ENCODE measurements around the gene NACC1. TPM values are rescaled to one million over a fixed set of nuclear protein-coding genes. Genes with fewer than 3 reads are reported as not detected.

Gene NACC1
- total RNA-seq, 1 donor from 2014 or later, result 63.0 TPM

GRCh38 chr19:13083008-13083404 is 35.1 kb upstream of the NACC1 start:
- no peak overlapping the region for H3K27ac Mint-ChIP-seq
- H3K4me3 Mint-ChIP-seq, result no peak overlapping the region
- peaks cover 39% of the 10 kb centered on the region for H3K27me3 Mint-ChIP-seq (ENCODE audit: low read depth)
- H3K36me3 Mint-ChIP-seq, result peaks cover 11% of the 10 kb centered on the region
- H3K4me1 Mint-ChIP-seq, result peaks cover 31% of the 10 kb centered on the region
- no peak for TF ChIP-seq CTCF (IDR thresholded peaks at IDR 0.05; ENCODE audit: unreplicated experiment)
- H3K9me3 Mint-ChIP-seq, result no peaks in the 10 kb centered on the region
- no peak for DNase-seq (ENCODE audit: low spot score in 2 of 2, unreplicated experiment in 2 of 2)

- Mint-ChIP-seq H3K27me3 (ENCODE audit: low read depth) (peaks cover 42% of the 10 kb centered on the region), H3K36me3 (peaks cover 13% of the 10 kb centered on the region), H3K4me3 (no peak overlapping the region), H3K9me3 (no peaks in the 10 kb centered on the region), H3K27ac (no peak overlapping the region), H3K4me1 (peaks cover 27% of the 10 kb centered on the region)
- no peak for DNase-seq (ENCODE audit: low spot score in 2 of 2, unreplicated experiment in 2 of 2)
- TF ChIP-seq CTCF (IDR thresholded peaks at IDR 0.05; ENCODE audit: unreplicated experiment), result no peak
Measured at GRCh38 chr19:13083627-13084026, 34.4 kb upstream of the NACC1 start.

GRCh38 chr19:13085666-13086065 is 32.4 kb upstream of the NACC1 start:
- no peak for TF ChIP-seq CTCF (IDR thresholded peaks at IDR 0.05; ENCODE audit: unreplicated experiment)
- Mint-ChIP-seq H3K27ac (no peak overlapping the region), H3K27me3 (ENCODE audit: low read depth) (peaks cover 42% of the 10 kb centered on the region), H3K36me3 (peaks cover 13% of the 10 kb centered on the region), H3K9me3 (no peaks in the 10 kb centered on the region), H3K4me1 (peaks cover 23% of the 10 kb centered on the region), H3K4me3 (no peak overlapping the region)
- DNase-seq (ENCODE audit: low spot score in 2 of 2, unreplicated experiment in 2 of 2), result no peak

- Mint-ChIP-seq H3K9me3 (no peaks in the 10 kb centered on the region), H3K4me1 (peaks cover 30% of the 10 kb centered on the region), H3K4me3 (no peak overlapping the region), H3K36me3 (peaks cover 13% of the 10 kb centered on the region), H3K27ac (no peak overlapping the region), H3K27me3 (ENCODE audit: low read depth) (peaks cover 42% of the 10 kb centered on the region)
- no peak for DNase-seq (ENCODE audit: low spot score in 2 of 2, unreplicated experiment in 2 of 2)
- TF ChIP-seq CTCF (IDR thresholded peaks at IDR 0.05; ENCODE audit: unreplicated experiment), result no peak
Measured at GRCh38 chr19:13086341-13086740, 31.7 kb upstream of the NACC1 start.

GRCh38 chr19:13087295-13087694 is 30.8 kb upstream of the NACC1 start:
- no peak for DNase-seq (ENCODE audit: low spot score in 2 of 2, unreplicated experiment in 2 of 2)
- TF ChIP-seq CTCF (IDR thresholded peaks at IDR 0.05; ENCODE audit: unreplicated experiment), result no peak
- H3K27me3 Mint-ChIP-seq (ENCODE audit: low read depth), result peaks cover 37% of the 10 kb centered on the region
- H3K36me3 Mint-ChIP-seq, result peaks cover 11% of the 10 kb centered on the region
- H3K27ac Mint-ChIP-seq, result no peak overlapping the region
- no peaks in the 10 kb centered on the region for H3K9me3 Mint-ChIP-seq
- peaks cover 37% of the 10 kb centered on the region for H3K4me1 Mint-ChIP-seq
- no peak overlapping the region for H3K4me3 Mint-ChIP-seq
